K562 (cell line): ENCODE data around the gene GALNT5. TPM values are rescaled to one million over a fixed set of nuclear protein-coding genes. Genes with fewer than 3 reads are reported as not detected.
A peak's percentile ranks its signal among the peaks of the same experiment; 100 is the strongest.

Experiments
- FOS ChIP-seq: IDR thresholded peaks from 3 replicates; pipeline ENCODE4 v1.6.1; 2011; ENCODE audit not compliant: insufficient read length; ENCODE audit errors: extremely low read depth
- FOXA3 ChIP-seq, 2 experiments: fragments of 450-650 bp in 1 of 2; sonication (generic) in 1 of 2; formaldehyde crosslinking; IDR thresholded peaks in 1 of 2; conservative IDR thresholded peaks in 1 of 2; 2 replicates each; pipeline versions ENCODE4 v1.4.0 to v1.8.0; 2020 to 2022; ENCODE audit warnings: mild to moderate bottlenecking in 2 of 2, missing genetic modification reagents in 1 of 2
- FOXK1 ChIP-seq: sonication (generic); formaldehyde crosslinking; IDR thresholded peaks from 2 replicates; pipeline ENCODE4 v1.8.0; 2022; ENCODE audit warnings: missing genetic modification reagents, mild to moderate bottlenecking, borderline replicate concordance
- HEY1 ChIP-seq: fragments of 250-450 bp; sonication (Bioruptor Pico); IDR thresholded peaks from 2 replicates; pipeline ENCODE4 v1.5.0; 2020; ENCODE audit warnings: mild to moderate bottlenecking, moderate library complexity, borderline replicate concordance
- KDM2B ChIP-seq: fragments of 250-450 bp; sonication (Bioruptor Pico); IDR thresholded peaks from 2 replicates; pipeline ENCODE4 v1.8.0; 2021; ENCODE audit warnings: mild to moderate bottlenecking, moderate library complexity
- MNT ChIP-seq, 2 experiments: fragments of 450-650 bp; conservative IDR thresholded peaks; 2 replicates each; pipeline ENCODE4 v1.6.1; 2017; ENCODE audit warnings: mild to moderate bottlenecking in 2 of 2, moderate library complexity in 2 of 2
- MXI1 ChIP-seq: IDR thresholded peaks from 2 replicates; pipeline ENCODE4 v1.6.1; 2011; ENCODE audit warnings: low read depth, mild to moderate bottlenecking, improper control_type of control experiment, low read length
- NCOA4 ChIP-seq: fragments of 450-650 bp; IDR thresholded peaks from 2 replicates; pipeline ENCODE4 v1.6.1; 2018; ENCODE audit warnings: mild to moderate bottlenecking; ENCODE audit not compliant: partially characterized antibody
- TCF7 ChIP-seq: sonication (generic); IDR thresholded peaks from 2 replicates; pipeline ENCODE4 v1.6.1; 2016; ENCODE audit warnings: antibody characterized with exemption, borderline replicate concordance
- TEAD1 ChIP-seq, 2 experiments: fragments of 450-650 bp in 1 of 2; sonication (generic) in 1 of 2; formaldehyde crosslinking; IDR thresholded peaks; 2 replicates each; pipeline versions ENCODE4 v1.4.0 to v1.8.0; 2020 to 2022; ENCODE audit warnings: mild to moderate bottlenecking in 2 of 2, missing genetic modification reagents in 1 of 2
- YY1 ChIP-seq, 3 experiments: IDR thresholded peaks; 2 replicates each; pipeline ENCODE4 v1.6.1; 2011; ENCODE audit warnings: low read length in 2 of 3, mild to moderate bottlenecking in 2 of 3, moderate library complexity in 2 of 3, borderline replicate concordance in 1 of 3, control low read depth in 1 of 3, low read depth in 1 of 3; ENCODE audit not compliant: insufficient read depth in 3 of 3, insufficient replicate concordance in 2 of 3, control insufficient read depth in 1 of 3, insufficient read length in 1 of 3; ENCODE audit errors: extremely low read depth in 1 of 3
- polyA plus RNA-seq, 8 experiments: library from polyadenylated mRNA; depleted of rRNA in 4 of 8; stranded (reverse) in 5 of 8; unstranded in 3 of 8; fragments of >200 nt; fragmentation: Nextera tagmentation in 2 of 8; fragmentation: Illumina TruSeq in 1 of 8; extraction: Ambion mirVana in 2 of 8; extraction: Trizol in 1 of 8; gene quantifications; 2 replicates each; pipeline versions ENCODE4 v1.2.1 to v1.2.3, GENCODE V29; 2011 to 2014; ENCODE audit warnings: inconsistent platforms in 1 of 8, missing spikeins in 1 of 8
- total RNA-seq, 7 experiments: library from RNA; depleted of rRNA in 6 of 7; stranded (reverse); fragments of >200 nt in 6 of 7; fragmentation: Illumina TruSeq in 2 of 7; extraction: Trizol in 2 of 7; gene quantifications; 2 replicates each; pipeline versions ENCODE4 v1.2.1 to v1.2.3, GENCODE V29; 2011 to 2021; ENCODE audit warnings: low replicate concordance in 1 of 7
- TF ChIP-seq, protein P1 (sequence below): fragments of 450-650 bp; IDR thresholded peaks from 2 replicates; pipeline ENCODE4 v1.6.1; 2016; ENCODE audit warnings: mild to moderate bottlenecking, moderate library complexity

GALNT5 gene
- total and polyA plus RNA-seq, 9 of the 15 experiments (the other 6 are each of a cell fraction or from before 2014, with no cell fraction given), result 21.6 to 73.0 (median 54.7) TPM

GRCh38 chr2:157327621-157328500, 70.4 kb downstream of the GALNT5 start (continued):
- TF ChIP-seq MNT (conservative IDR thresholded peaks at IDR 0.05) (no peak), FOS (no peak), NCOA4 (no peak), TCF7 (no peak), FOXA3 (CRISPR knock-in tag; conservative IDR thresholded peaks at IDR 0.05 in 1 of 2, IDR thresholded peaks at IDR 0.05 in 1 of 2) (no peak), KDM2B (CRISPR knock-in tag) (no peak), FOXK1 (0 out of 2 replicates have a peak, but pooled peaks have one; percentile 43), HEY1 (no peak), YY1 (IDR thresholded peaks at IDR 0.05; ENCODE audit: borderline replicate concordance in 1 of 3, control insufficient read depth in 1 of 3, extremely low read depth in 1 of 3, insufficient read depth in 3 of 3, insufficient read length in 1 of 3, insufficient replicate concordance in 2 of 3, low read depth in 1 of 3, low read length in 2 of 3) (peak in 2 of 3 experiments; percentile 22 to 48), MXI1 (no peak), TEAD1 (CRISPR knock-in tag; IDR thresholded peaks at IDR 0.05) (0 out of 4 replicates have a peak, but pooled peaks of 1 of the 2 experiments have one; percentile 34)
- TF ChIP-seq, protein P1, sequence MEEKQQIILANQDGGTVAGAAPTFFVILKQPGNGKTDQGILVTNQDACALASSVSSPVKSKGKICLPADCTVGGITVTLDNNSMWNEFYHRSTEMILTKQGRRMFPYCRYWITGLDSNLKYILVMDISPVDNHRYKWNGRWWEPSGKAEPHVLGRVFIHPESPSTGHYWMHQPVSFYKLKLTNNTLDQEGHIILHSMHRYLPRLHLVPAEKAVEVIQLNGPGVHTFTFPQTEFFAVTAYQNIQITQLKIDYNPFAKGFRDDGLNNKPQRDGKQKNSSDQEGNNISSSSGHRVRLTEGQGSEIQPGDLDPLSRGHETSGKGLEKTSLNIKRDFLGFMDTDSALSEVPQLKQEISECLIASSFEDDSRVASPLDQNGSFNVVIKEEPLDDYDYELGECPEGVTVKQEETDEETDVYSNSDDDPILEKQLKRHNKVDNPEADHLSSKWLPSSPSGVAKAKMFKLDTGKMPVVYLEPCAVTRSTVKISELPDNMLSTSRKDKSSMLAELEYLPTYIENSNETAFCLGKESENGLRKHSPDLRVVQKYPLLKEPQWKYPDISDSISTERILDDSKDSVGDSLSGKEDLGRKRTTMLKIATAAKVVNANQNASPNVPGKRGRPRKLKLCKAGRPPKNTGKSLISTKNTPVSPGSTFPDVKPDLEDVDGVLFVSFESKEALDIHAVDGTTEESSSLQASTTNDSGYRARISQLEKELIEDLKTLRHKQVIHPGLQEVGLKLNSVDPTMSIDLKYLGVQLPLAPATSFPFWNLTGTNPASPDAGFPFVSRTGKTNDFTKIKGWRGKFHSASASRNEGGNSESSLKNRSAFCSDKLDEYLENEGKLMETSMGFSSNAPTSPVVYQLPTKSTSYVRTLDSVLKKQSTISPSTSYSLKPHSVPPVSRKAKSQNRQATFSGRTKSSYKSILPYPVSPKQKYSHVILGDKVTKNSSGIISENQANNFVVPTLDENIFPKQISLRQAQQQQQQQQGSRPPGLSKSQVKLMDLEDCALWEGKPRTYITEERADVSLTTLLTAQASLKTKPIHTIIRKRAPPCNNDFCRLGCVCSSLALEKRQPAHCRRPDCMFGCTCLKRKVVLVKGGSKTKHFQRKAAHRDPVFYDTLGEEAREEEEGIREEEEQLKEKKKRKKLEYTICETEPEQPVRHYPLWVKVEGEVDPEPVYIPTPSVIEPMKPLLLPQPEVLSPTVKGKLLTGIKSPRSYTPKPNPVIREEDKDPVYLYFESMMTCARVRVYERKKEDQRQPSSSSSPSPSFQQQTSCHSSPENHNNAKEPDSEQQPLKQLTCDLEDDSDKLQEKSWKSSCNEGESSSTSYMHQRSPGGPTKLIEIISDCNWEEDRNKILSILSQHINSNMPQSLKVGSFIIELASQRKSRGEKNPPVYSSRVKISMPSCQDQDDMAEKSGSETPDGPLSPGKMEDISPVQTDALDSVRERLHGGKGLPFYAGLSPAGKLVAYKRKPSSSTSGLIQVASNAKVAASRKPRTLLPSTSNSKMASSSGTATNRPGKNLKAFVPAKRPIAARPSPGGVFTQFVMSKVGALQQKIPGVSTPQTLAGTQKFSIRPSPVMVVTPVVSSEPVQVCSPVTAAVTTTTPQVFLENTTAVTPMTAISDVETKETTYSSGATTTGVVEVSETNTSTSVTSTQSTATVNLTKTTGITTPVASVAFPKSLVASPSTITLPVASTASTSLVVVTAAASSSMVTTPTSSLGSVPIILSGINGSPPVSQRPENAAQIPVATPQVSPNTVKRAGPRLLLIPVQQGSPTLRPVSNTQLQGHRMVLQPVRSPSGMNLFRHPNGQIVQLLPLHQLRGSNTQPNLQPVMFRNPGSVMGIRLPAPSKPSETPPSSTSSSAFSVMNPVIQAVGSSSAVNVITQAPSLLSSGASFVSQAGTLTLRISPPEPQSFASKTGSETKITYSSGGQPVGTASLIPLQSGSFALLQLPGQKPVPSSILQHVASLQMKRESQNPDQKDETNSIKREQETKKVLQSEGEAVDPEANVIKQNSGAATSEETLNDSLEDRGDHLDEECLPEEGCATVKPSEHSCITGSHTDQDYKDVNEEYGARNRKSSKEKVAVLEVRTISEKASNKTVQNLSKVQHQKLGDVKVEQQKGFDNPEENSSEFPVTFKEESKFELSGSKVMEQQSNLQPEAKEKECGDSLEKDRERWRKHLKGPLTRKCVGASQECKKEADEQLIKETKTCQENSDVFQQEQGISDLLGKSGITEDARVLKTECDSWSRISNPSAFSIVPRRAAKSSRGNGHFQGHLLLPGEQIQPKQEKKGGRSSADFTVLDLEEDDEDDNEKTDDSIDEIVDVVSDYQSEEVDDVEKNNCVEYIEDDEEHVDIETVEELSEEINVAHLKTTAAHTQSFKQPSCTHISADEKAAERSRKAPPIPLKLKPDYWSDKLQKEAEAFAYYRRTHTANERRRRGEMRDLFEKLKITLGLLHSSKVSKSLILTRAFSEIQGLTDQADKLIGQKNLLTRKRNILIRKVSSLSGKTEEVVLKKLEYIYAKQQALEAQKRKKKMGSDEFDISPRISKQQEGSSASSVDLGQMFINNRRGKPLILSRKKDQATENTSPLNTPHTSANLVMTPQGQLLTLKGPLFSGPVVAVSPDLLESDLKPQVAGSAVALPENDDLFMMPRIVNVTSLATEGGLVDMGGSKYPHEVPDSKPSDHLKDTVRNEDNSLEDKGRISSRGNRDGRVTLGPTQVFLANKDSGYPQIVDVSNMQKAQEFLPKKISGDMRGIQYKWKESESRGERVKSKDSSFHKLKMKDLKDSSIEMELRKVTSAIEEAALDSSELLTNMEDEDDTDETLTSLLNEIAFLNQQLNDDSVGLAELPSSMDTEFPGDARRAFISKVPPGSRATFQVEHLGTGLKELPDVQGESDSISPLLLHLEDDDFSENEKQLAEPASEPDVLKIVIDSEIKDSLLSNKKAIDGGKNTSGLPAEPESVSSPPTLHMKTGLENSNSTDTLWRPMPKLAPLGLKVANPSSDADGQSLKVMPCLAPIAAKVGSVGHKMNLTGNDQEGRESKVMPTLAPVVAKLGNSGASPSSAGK, result no peak
